ENCODE measurements around the gene COG5.

DNA sequence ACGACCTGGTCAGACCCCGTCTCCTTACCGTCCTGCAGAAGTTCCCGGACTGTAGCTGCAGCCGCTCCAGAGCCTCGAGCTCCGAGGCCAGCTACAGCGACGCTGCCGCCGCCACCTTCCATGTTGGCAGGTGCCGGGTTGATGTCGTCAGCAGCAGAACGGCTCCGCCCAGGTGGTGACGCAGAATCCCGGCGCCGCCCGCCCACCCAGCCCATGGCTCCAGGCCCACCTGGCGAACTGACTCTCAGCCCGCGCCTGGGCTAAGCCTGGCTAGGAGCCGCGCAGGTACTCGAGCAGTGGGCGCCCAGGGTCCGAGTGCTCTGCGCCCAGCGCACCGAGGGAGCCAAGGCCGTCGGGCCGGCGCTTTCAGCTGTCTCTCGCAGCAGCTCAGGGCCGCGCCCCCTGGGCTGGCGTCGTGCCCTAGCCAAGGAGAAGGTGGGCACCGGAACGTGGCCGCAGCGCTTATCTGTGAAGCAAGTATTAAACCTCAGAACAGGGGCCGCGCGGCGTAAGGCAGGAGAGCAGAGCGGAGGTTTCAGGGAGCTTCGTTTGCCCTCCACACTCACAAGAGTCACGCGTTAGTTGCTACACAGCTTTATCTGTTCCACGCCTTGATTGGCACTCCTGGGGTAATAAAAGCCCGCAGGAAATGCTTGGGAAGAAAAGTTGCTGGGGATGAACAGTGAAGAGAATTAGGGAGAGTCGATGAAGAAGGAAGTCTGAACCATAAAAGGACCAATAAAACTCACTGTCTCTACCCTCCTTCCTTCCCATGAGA is at the start of gene COG5, which contains the start of gene DUS4L:
- TF ChIP-seq, protein P1, sequence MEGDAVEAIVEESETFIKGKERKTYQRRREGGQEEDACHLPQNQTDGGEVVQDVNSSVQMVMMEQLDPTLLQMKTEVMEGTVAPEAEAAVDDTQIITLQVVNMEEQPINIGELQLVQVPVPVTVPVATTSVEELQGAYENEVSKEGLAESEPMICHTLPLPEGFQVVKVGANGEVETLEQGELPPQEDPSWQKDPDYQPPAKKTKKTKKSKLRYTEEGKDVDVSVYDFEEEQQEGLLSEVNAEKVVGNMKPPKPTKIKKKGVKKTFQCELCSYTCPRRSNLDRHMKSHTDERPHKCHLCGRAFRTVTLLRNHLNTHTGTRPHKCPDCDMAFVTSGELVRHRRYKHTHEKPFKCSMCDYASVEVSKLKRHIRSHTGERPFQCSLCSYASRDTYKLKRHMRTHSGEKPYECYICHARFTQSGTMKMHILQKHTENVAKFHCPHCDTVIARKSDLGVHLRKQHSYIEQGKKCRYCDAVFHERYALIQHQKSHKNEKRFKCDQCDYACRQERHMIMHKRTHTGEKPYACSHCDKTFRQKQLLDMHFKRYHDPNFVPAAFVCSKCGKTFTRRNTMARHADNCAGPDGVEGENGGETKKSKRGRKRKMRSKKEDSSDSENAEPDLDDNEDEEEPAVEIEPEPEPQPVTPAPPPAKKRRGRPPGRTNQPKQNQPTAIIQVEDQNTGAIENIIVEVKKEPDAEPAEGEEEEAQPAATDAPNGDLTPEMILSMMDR (IDR thresholded peaks at IDR 0.05 in 4 of 5, conservative IDR thresholded peaks at IDR 0.05 in 1 of 5) = no peak
- peak; percentile 54 to 56 for TF ChIP-seq POLR2A (IDR thresholded peaks at IDR 0.05)
